ENCODE data around the gene SLC16A3. TPM values are rescaled to one million over a fixed set of nuclear protein-coding genes. Genes with fewer than 3 reads are reported as not detected.

Gene SLC16A3
- total and polyA plus RNA-seq, 9 of the 15 experiments (the other 6 are each of a cell fraction or from before 2014, with no cell fraction given), result 0.11 to 5.4 (median 1.2) TPM; not detected in 2

- Histone ChIP-seq H3K79me2 (ENCODE audit: control insufficient read depth, insufficient read depth, low read length) (peaks cover 26% of the 10 kb centered on the region), H3K4me3 (no peak overlapping the region), H4K20me1 (replicated peaks; ENCODE audit: control insufficient read depth, insufficient read depth, low read length) (no peaks in the 10 kb centered on the region), H3K36me3 (ENCODE audit: control insufficient read depth, insufficient read depth, low read length) (no peaks in the 10 kb centered on the region), H3K27me3 (ENCODE audit: control insufficient read depth in 2 of 2, insufficient read depth in 2 of 2, low read length in 2 of 2) (no peaks in the 10 kb centered on the region), H2AFZ (ENCODE audit: low read depth, low read length) (no peak overlapping the region), H3K9me1 (ENCODE audit: control insufficient read depth, insufficient read depth, low read length) (no peaks in the 10 kb centered on the region), H3K4me1 (replicated peaks in 1 of 2; ENCODE audit: control insufficient read depth in 2 of 2, insufficient read depth in 2 of 2, low read length in 2 of 2) (peaks cover 52 to 63% of the 10 kb centered on the region in 2 experiments), H3K9ac (ENCODE audit: insufficient read depth in 1 of 2, low read depth in 2 of 2, low read length in 2 of 2) (peak overlapping the region in 1 of 2 experiments; percentile 78; a peak in 1 of 4 replicates), H3K9me3 (replicated peaks; ENCODE audit: control insufficient read depth, insufficient read depth, low read depth, low read length) (no peaks in the 10 kb centered on the region), H3K4me2 (ENCODE audit: insufficient read depth, low read length) (0 out of 2 replicates have a peak overlapping the region, but pooled peaks have one; percentile 27), H3K27ac (ENCODE audit: extremely low read depth, low read depth, low read length) (peak overlapping the region; percentile 39; the same call in 1 of the 3 replicates)
- DNase-seq (ENCODE audit: extremely low read depth in 1 of 4, low spot score in 3 of 4) (peak in 2 of 4 experiments; percentile 32 to 44), FAIRE-seq (no peak), ATAC-seq (peak; percentile 7; the same call in 1 of the 3 replicates)
- BruUV-seq (replicated peaks), result no TSS peak
- in situ Hi-C loops (cut with MboI), result no loop called here
- ChIA-PET CTCF (ENCODE audit: low intra/inter-chr PET ratio) (no interaction called here), POLR2A (interaction anchor here (0.6 kb wide), 2 partner anchors 232 to 288 kb away, joined by 3 to 4 read pairs; no protein-coding TSS in a partner anchor)
- 83% methylated on average over 11 of the region's 11 CpGs for WGBS (ENCODE audit: insufficient coverage, low coverage, missing lambda C conversion rate)
- intact Hi-C loops (cut with micrococcal nuclease), result no loop called here
- no peak for TF ChIP-seq NRF1 (conservative IDR thresholded peaks at IDR 0.05 in 1 of 2, IDR thresholded peaks at IDR 0.05 in 1 of 2)
- TF ChIP-seq CTCF (IDR thresholded peaks at IDR 0.05 in 2 of 3, conservative IDR thresholded peaks at IDR 0.05 in 1 of 3; ENCODE audit: insufficient read depth in 2 of 3, low read depth in 1 of 3, low read length in 3 of 3), result 0 out of 6 replicates have a peak, but pooled peaks of 1 of the 3 experiments have one; percentile 10
- 0 out of 2 replicates have a peak, but pooled peaks have one; percentile 10 for TF ChIP-seq ZNF740 (CRISPR knock-in tag; IDR thresholded peaks at IDR 0.05)
- TF ChIP-seq ZNF740 (tag; IDR thresholded peaks at IDR 0.05), result no peak
- no peak for TF ChIP-seq ZNF408 (CRISPR knock-in tag; IDR thresholded peaks at IDR 0.05; ENCODE audit: low read depth)
- TF ChIP-seq MAFF (IDR thresholded peaks at IDR 0.05; ENCODE audit: low read length), result no peak
Observed at GRCh38 chr17:82214012-82214628, 14.7 kb upstream of the SLC16A3 start.
